Thyroid gland (tissue), 4 donors: ENCODE data around the gene MUC13. TPM values are rescaled to one million over a fixed set of nuclear protein-coding genes. Genes with fewer than 3 reads are reported as not detected.

Experiments
- DNase-seq, 2 donors: peaks; one replicate each; pipeline ENCODE4 v3.0.0-alpha.2; 2019
- H3K27ac ChIP-seq, 3 donors: fragments of 200-600 bp; sonication (generic); 1 replicate in 2 of 3; 2 replicates in 1 of 3; pipeline ENCODE4 v1.5.1; 2016 to 2019; ENCODE audit warnings: mild to moderate bottlenecking in 1 of 3, moderate library complexity in 1 of 3
- H3K27me3 ChIP-seq: fragments of 200-600 bp; sonication (generic); one replicate; pipeline ENCODE4 v1.5.1; 2019
- H3K36me3 ChIP-seq, 2 donors: fragments of 200-600 bp; sonication (generic); one replicate each; pipeline ENCODE4 v1.5.1; 2016 to 2019
- H3K4me1 ChIP-seq, 2 donors: fragments of 200-600 bp; sonication (generic); one replicate each; pipeline ENCODE4 v1.5.1; 2017 to 2019
- H3K4me3 ChIP-seq, 3 donors: fragments of 200-600 bp; sonication (generic); replicated peaks in 1 of 3; 1 replicate in 2 of 3; 2 replicates in 1 of 3; pipeline ENCODE4 v1.5.1; 2016; ENCODE audit warnings: mild to moderate bottlenecking in 1 of 3
- H3K9me3 ChIP-seq: fragments of 200-600 bp; sonication (generic); one replicate; pipeline ENCODE4 v1.5.1; 2017
- CTCF ChIP-seq, 6 experiments: fragments of 200-600 bp in 3 of 6; fragments of 450-650 bp in 3 of 6; sonication (generic) in 3 of 6; IDR thresholded peaks; one replicate each; pipeline ENCODE4 v1.5.1; 2016 to 2019; ENCODE audit warnings: antibody characterized with exemption in 6 of 6, mild to moderate bottlenecking in 2 of 6, inconsistent platforms in 1 of 6, moderate library complexity in 1 of 6
- POLR2A ChIP-seq, 2 donors: fragments of 450-650 bp; IDR thresholded peaks; one replicate each; pipeline ENCODE4 v1.6.1; 2017; ENCODE audit warnings: antibody characterized with exemption in 2 of 2, mild to moderate bottlenecking in 2 of 2, moderate library complexity in 1 of 2
- WGBS, 2 donors: methylation state at CpG; one replicate each; pipeline ENCODE4 v1.1.5; 2017; 5-methylcytosine and 5-hydroxymethylcytosine counted together
- intact Hi-C: fragments of 100-400 bp; cut with DNase I; formaldehyde crosslinking; loops from one replicate; pipeline ENCODE4 v1.15.1; 2023
- total RNA-seq, 4 donors: library from RNA; depleted of rRNA; stranded (reverse); fragments of >200 nt; gene quantifications; one replicate each; pipeline ENCODE4 v1.2.3, GENCODE V29; 2016

MUC13 gene
- total RNA-seq, 4 donors from 2014 or later, result not detected

GRCh38 chr3:124928333-124929202 lies 6.0 kb downstream of the MUC13 start:
- TF ChIP-seq POLR2A (IDR thresholded peaks at IDR 0.05) (no peak), CTCF (IDR thresholded peaks at IDR 0.05) (peak; percentile 44 to 78 (median 69))
- H3K36me3 ChIP-seq, result no peaks in the 10 kb centered on the region
- intact Hi-C loops, result loop anchor here (5.0 to 10.0 kb wide), 3 partner anchors 236 to 659 kb away; no protein-coding TSS in a partner anchor
- DNase-seq, result peak; percentile 74 to 78
- H3K27me3 ChIP-seq, result no peaks in the 10 kb centered on the region
- no peaks in the 10 kb centered on the region for H3K4me1 ChIP-seq
- no peak overlapping the region for H3K4me3 ChIP-seq
- 26 to 35% methylated on average over 4 of the region's 4 CpGs for WGBS, 2 donors
- no peak overlapping the region for H3K27ac ChIP-seq
- H3K9me3 ChIP-seq, result no peaks in the 10 kb centered on the region

- H3K27ac ChIP-seq, result no peak overlapping the region
- no peak for DNase-seq
- no peak overlapping the region for H3K4me3 ChIP-seq
- H3K36me3 ChIP-seq, result no peaks in the 10 kb centered on the region
- intact Hi-C loops, result loop anchor here (5.0 to 10.0 kb wide), 3 partner anchors 237 to 660 kb away; no protein-coding TSS in a partner anchor
- no peaks in the 10 kb centered on the region for H3K9me3 ChIP-seq
- WGBS, 2 donors, result 90 to 98% methylated on average over 2 of the region's 2 CpGs
- no peaks in the 10 kb centered on the region for H3K27me3 ChIP-seq
- H3K4me1 ChIP-seq, result no peaks in the 10 kb centered on the region
- no peak for TF ChIP-seq CTCF (IDR thresholded peaks at IDR 0.05)
- no peak for TF ChIP-seq POLR2A (IDR thresholded peaks at IDR 0.05)
Measured at GRCh38 chr3:124927574-124928045, 6.9 kb downstream of the MUC13 start.

GRCh38 chr3:124926426-124927101 lies 8.0 kb downstream of the MUC13 start:
- Histone ChIP-seq H3K27me3 (no peaks in the 10 kb centered on the region), H3K4me1 (no peaks in the 10 kb centered on the region), H3K9me3 (no peaks in the 10 kb centered on the region), H3K36me3 (no peaks in the 10 kb centered on the region), H3K4me3 (no peak overlapping the region), H3K27ac (no peak overlapping the region)
- 92 to 94% methylated on average over 4 of the region's 4 CpGs for WGBS, 2 donors
- intact Hi-C loops, result loop anchor here (5.0 to 10.0 kb wide), 3 partner anchors 238 to 661 kb away; no protein-coding TSS in a partner anchor
- TF ChIP-seq CTCF (IDR thresholded peaks at IDR 0.05) (no peak), POLR2A (IDR thresholded peaks at IDR 0.05) (no peak)
- no peak for DNase-seq

- DNase-seq, result no peak
- H3K36me3 ChIP-seq, result no peaks in the 10 kb centered on the region
- H3K4me1 ChIP-seq, result no peaks in the 10 kb centered on the region
- H3K4me3 ChIP-seq, result no peak overlapping the region
- H3K27ac ChIP-seq, result no peak overlapping the region
- intact Hi-C loops, result loop anchor here (5.0 to 10.0 kb wide), 3 partner anchors 240 to 663 kb away; no protein-coding TSS in a partner anchor
- H3K27me3 ChIP-seq, result no peaks in the 10 kb centered on the region
- 87 to 93% methylated on average over 2 of the region's 2 CpGs for WGBS, 2 donors
- H3K9me3 ChIP-seq, result no peaks in the 10 kb centered on the region
- TF ChIP-seq CTCF (IDR thresholded peaks at IDR 0.05), result no peak
- TF ChIP-seq POLR2A (IDR thresholded peaks at IDR 0.05), result no peak
Measured at GRCh38 chr3:124924741-124925140, 9.8 kb downstream of the MUC13 start.
